HuH-7 (cell line): ENCODE results near the gene PPP2R1A.
"Not testable (repeated sequence)": the region's sequence is repeated elsewhere in the genome, so short reads cannot be mapped to it uniquely, and the experiment has no call there.

Experiments used
- DNase-seq: peaks from one replicate; pipeline ENCODE4 v3.0.0; 2011; ENCODE audit warnings: low spot score

Gene PPP2R1A

GRCh38 chr19:52244021-52244420 lies 54.2 kb downstream of the PPP2R1A start:
- no peak for DNase-seq

DNA sequence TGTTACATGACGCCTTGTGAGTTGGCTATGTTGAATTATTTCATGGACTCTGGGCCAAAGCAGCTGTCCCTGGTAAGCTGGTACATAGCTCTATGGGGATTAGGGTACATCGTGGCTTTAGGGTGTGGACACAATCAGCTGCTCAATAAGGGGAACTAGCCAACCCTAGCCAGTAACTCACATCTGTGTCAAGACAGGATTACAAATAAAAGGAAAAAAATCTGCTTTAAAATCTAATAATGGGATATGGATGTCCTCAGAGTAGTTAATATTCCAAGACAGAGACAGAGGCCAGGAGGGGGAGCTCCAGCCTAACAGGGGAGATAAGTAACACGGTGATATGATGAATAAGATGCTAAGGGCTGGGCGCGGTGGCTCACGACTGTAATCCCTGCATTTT lies 58.4 kb downstream of the PPP2R1A start:
- no peak for DNase-seq

- no peak for DNase-seq
These were observed 68.6 kb downstream of the PPP2R1A start for GRCh38 chr19:52258426-52258825.

DNA sequence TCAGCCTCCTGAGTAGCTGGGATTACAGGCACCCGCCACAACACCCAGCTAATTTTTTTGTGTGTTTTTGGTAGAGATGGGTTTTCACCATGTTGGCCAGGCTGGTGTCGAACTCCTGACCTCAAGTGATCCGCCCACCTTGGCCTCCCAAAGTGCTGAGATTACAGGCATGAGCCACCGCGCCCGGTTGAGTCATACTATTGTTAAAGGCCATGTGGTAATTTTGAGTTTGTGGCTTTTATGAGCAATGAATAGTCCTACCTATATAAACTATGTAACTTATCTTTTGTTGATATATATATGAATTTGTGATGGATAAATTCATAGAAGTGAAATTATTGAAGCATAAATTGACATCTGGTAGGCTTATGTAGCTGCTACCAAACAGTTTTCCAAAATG lies 75.7 kb downstream of the PPP2R1A start:
- DNase-seq = not testable (repeated sequence)

- DNase-seq = peak; percentile 85
These were observed 79.7 kb downstream of the PPP2R1A start, which contains the start of gene ZNF766 for GRCh38 chr19:52269338-52270261. TSS of gene ZNF766 (plus strand) at chr19:52269587. CDS start at chr19:52269614, 27 bp downstream.

DNA sequence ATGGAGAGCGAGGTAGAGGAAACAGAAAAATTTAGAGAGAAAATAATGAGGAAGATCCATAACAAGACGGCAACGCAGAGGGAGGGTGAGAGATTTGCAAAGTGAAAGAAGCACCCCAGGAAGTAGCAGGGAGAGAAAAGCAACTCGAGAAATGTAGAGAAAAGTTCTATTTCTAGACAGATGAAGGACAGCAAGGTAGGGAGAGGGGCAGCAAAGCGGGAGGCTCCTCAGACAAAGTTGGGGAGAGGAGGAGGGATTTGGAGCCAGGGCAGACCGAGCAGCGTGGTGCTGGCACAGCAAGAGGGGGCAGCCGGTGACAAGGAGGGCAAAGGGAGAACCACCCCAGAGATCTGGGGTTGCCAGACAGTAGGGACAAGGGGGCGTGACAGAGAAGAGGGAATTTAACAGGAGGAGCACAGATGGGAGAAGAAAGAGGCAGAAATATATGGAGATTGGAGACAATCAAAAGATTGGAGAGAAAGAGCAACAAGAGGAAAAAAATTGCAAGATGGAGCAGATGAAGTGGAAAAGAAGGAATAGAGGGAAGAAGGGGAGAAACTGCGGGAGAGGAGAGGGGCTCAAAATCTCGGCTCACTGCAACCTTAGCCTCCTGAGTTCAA lies 80.5 kb downstream of the PPP2R1A start:
- peak; percentile 6 for DNase-seq

DNA sequence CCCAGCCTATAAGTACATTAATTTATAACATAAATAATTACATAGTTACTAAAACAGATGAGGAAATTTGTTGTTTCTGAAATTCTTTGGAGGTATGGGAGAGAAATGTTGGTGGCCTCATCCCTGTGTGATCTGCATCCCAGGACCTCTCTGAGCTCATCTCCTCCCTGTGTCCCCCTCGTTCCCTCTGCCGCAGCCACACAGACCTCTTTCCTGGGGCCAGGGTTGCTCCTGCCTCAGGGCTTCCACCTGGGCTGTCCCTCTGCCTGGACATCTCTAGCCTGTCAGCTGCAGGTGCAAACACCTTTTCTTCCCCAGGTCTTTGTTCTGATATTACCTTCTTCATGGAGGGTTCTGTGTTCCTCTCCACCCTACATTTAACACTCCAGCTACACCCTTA lies 83.4 kb downstream of the PPP2R1A start:
- DNase-seq = no peak

DNA sequence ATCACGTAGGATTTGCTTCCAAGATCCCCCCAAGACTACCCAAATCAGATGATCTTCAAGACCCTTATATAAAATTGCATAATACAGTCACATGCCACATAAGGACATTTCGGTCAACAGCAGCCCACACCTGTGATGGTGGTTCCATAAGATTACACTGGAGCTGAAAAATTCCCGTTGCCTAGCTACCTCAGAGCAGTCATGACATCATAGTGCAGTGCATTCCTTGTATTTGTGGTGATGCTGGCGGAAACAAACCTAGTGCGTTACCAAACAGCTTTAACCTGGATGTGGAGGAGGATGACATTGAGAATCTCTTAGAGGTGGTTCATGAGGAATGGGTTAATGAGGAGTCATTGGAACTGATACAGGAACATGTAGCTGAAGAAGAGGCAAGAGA lies 84.3 kb downstream of the PPP2R1A start:
- no peak for DNase-seq

DNA sequence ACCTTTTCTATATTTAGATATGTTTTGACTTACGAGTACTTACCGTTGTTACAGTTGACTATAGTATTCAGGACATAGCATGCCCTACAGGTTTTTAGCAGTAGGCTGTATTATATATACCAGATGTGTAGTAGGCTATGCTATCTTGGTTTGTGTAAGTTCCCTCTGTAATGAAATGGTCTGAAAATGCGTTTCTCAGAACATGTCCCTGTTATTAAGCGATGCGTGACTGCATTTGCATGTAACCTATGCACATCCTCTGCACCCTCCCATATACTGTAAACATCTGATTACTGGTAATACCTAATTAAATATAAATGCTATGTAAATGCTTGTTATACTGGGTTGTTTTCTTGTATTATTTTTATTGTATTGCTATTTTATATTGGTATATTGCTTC lies 86.1 kb downstream of the PPP2R1A start:
- DNase-seq = no peak

DNA sequence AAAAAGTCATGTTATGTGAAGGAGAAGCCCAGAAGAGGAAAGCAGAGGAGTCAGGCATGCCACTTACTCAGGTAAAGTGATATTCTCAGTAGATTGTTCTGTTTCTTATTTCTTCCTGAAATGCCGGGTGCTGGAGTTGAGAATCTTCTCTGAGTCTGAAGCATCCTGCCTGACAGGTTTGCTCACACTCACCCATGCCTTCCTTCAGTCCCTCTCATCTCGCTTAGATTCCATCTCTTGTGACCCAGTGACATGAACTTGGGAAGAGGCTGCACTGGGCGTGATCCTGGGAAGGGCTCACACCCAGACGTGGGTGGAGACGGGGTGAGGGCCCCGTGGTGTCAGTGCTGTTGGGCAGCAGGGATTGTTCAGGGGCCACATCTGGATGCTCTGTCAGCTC lies 87.6 kb downstream of the PPP2R1A start:
- DNase-seq = no peak
